SK-N-SH treated with all-trans-retinoic acid at 6 μM for 48 hours (cell line): ENCODE data around the gene NFYC.

Experiments used
- ATAC-seq: fragments of 200-7000 bp; cut with Tn5 transposase; 3 replicates; pipeline ENCODE4 v1.9.1; 2020; ENCODE audit warnings: mild to moderate bottlenecking, moderate library complexity
- ARNTL ChIP-seq: fragments of 450-650 bp; formaldehyde crosslinking; IDR thresholded peaks from 2 replicates; pipeline ENCODE4 v1.5.0; 2020; ENCODE audit warnings: low read depth, mild to moderate bottlenecking, moderate library complexity, borderline replicate concordance
- BACH2 ChIP-seq: fragments of 250-450 bp; sonication (Bioruptor Pico); IDR thresholded peaks from 2 replicates; pipeline ENCODE4 v1.9.0; 2021; ENCODE audit warnings: mild to moderate bottlenecking, borderline replicate concordance
- CSDC2 ChIP-seq: fragments of 250-450 bp; sonication (Bioruptor Pico); IDR thresholded peaks from 2 replicates; pipeline ENCODE4 v1.5.0; 2020; ENCODE audit warnings: mild to moderate bottlenecking, moderate library complexity
- ESRRG ChIP-seq: fragments of 250-450 bp; sonication (Bioruptor Pico); IDR thresholded peaks from 2 replicates; pipeline ENCODE4 v1.6.1; 2021; ENCODE audit warnings: mild to moderate bottlenecking
- ISL1 ChIP-seq: fragments of 250-450 bp; sonication (Bioruptor Pico); IDR thresholded peaks from 2 replicates; pipeline ENCODE4 v2.1.2; 2022; ENCODE audit warnings: mild to moderate bottlenecking, moderate library complexity
- OSR1 ChIP-seq: fragments of 250-450 bp; sonication (Bioruptor Pico); IDR thresholded peaks from 2 replicates; pipeline ENCODE4 v1.8.0; 2022; ENCODE audit warnings: moderate library complexity, mild to moderate bottlenecking, inconsistent platforms
- PPARA ChIP-seq: fragments of 250-450 bp; sonication (Bioruptor Pico); IDR thresholded peaks from 2 replicates; pipeline ENCODE4 v1.5.0; 2020; ENCODE audit warnings: mild to moderate bottlenecking, borderline replicate concordance
- SNAI2 ChIP-seq: fragments of 250-450 bp; sonication (Bioruptor Pico); IDR thresholded peaks from 2 replicates; pipeline ENCODE4 v1.5.0; 2020; ENCODE audit warnings: mild to moderate bottlenecking, moderate library complexity
- TCF4 ChIP-seq: fragments of 250-450 bp; sonication (Bioruptor Pico); IDR thresholded peaks from 2 replicates; pipeline ENCODE4 v1.8.0; 2021; ENCODE audit warnings: mild to moderate bottlenecking, moderate library complexity, borderline replicate concordance
- TOX ChIP-seq: fragments of 250-450 bp; sonication (Bioruptor Pico); IDR thresholded peaks from 2 replicates; pipeline ENCODE4 v1.8.0; 2021; ENCODE audit warnings: mild to moderate bottlenecking, moderate library complexity, borderline replicate concordance
- ZFP3 ChIP-seq: fragments of 250-450 bp; sonication (Bioruptor Pico); IDR thresholded peaks from 2 replicates; pipeline ENCODE4 v1.5.0; 2020; ENCODE audit warnings: mild to moderate bottlenecking, moderate library complexity
- ZFP30 ChIP-seq: fragments of 450-650 bp; formaldehyde crosslinking; IDR thresholded peaks from 2 replicates; pipeline ENCODE4 v1.5.0; 2022; ENCODE audit warnings: mild to moderate bottlenecking, moderate library complexity
- ZNF565 ChIP-seq: fragments of 450-650 bp; formaldehyde crosslinking; conservative IDR thresholded peaks from 2 replicates; pipeline ENCODE4 v1.5.0; 2020; ENCODE audit warnings: low read depth, mild to moderate bottlenecking, moderate library complexity
- ZNF70 ChIP-seq: fragments of 450-650 bp; formaldehyde crosslinking; IDR thresholded peaks from 2 replicates; pipeline ENCODE4 v1.5.0; 2020; ENCODE audit warnings: mild to moderate bottlenecking, moderate library complexity
- ZNF8 ChIP-seq: fragments of 450-650 bp; formaldehyde crosslinking; IDR thresholded peaks from 2 replicates; pipeline ENCODE4 v1.5.0; 2020; ENCODE audit warnings: mild to moderate bottlenecking, moderate library complexity
- TF ChIP-seq, protein P1 (sequence below): fragments of 250-450 bp; sonication (Bioruptor Pico); IDR thresholded peaks from 2 replicates; pipeline ENCODE4 v1.5.1; 2021; ENCODE audit warnings: mild to moderate bottlenecking, moderate library complexity
- TF ChIP-seq, protein P2 (sequence below): fragments of 250-450 bp; sonication (Bioruptor Pico); IDR thresholded peaks from 2 replicates; pipeline ENCODE4 v1.5.0; 2020; ENCODE audit warnings: mild to moderate bottlenecking, moderate library complexity
- TF ChIP-seq, protein P3 (sequence below): fragments of 250-450 bp; sonication (Bioruptor Pico); IDR thresholded peaks from 2 replicates; pipeline ENCODE4 v1.5.1; 2020; ENCODE audit warnings: low read depth, mild to moderate bottlenecking, moderate library complexity

Gene NFYC

DNA sequence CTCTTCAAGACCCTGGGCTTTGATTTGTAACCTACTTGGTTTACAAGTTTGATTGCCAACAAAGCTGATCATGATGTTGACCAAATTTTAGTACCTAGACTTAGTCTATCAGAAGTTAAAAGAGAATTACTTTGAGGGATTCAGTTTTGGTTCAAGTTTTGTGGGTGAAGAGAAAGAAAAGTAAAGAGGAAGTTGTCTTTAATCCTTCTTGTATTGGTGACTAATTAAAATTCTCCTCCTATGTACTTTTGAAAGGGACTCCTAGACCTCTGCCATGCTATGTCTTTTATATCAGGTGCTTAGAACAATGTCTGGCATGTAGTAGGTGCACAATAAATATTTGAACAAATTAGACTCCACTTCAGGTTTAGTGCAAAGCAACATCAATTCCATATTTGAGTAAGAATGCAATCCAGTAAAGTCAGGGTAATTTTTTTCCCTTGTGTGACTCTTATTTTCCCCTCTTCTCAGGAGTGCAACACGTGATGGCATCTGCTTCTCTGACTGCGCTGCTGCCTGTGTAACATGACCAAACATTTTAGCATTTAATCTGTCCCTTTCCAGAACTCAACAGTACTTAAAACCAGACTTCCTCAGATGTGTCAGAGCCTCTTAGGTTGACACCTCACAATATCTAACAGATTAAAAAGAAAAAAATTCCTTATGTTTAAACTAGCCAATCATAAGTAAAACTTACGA, 51.0 kb downstream of the NFYC start:
- no peak for ATAC-seq
- TF ChIP-seq ARNTL (CRISPR knock-in tag) (no peak), ZFP3 (no peak), BACH2 (no peak), SNAI2 (CRISPR knock-in tag) (no peak), ZNF8 (CRISPR knock-in tag) (no peak), ESRRG (no peak)
- TF ChIP-seq, protein P1, sequence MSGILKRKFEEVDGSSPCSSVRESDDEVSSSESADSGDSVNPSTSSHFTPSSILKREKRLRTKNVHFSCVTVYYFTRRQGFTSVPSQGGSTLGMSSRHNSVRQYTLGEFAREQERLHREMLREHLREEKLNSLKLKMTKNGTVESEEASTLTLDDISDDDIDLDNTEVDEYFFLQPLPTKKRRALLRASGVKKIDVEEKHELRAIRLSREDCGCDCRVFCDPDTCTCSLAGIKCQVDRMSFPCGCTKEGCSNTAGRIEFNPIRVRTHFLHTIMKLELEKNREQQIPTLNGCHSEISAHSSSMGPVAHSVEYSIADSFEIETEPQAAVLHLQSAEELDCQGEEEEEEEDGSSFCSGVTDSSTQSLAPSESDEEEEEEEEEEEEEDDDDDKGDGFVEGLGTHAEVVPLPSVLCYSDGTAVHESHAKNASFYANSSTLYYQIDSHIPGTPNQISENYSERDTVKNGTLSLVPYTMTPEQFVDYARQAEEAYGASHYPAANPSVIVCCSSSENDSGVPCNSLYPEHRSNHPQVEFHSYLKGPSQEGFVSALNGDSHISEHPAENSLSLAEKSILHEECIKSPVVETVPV (CRISPR knock-in tag): no peak
- TF ChIP-seq, protein P2, sequence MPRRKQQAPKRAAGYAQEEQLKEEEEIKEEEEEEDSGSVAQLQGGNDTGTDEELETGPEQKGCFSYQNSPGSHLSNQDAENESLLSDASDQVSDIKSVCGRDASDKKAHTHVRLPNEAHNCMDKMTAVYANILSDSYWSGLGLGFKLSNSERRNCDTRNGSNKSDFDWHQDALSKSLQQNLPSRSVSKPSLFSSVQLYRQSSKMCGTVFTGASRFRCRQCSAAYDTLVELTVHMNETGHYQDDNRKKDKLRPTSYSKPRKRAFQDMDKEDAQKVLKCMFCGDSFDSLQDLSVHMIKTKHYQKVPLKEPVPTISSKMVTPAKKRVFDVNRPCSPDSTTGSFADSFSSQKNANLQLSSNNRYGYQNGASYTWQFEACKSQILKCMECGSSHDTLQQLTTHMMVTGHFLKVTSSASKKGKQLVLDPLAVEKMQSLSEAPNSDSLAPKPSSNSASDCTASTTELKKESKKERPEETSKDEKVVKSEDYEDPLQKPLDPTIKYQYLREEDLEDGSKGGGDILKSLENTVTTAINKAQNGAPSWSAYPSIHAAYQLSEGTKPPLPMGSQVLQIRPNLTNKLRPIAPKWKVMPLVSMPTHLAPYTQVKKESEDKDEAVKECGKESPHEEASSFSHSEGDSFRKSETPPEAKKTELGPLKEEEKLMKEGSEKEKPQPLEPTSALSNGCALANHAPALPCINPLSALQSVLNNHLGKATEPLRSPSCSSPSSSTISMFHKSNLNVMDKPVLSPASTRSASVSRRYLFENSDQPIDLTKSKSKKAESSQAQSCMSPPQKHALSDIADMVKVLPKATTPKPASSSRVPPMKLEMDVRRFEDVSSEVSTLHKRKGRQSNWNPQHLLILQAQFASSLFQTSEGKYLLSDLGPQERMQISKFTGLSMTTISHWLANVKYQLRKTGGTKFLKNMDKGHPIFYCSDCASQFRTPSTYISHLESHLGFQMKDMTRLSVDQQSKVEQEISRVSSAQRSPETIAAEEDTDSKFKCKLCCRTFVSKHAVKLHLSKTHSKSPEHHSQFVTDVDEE: no peak
- TF ChIP-seq, all 23 proteins: peak for 0

DNA sequence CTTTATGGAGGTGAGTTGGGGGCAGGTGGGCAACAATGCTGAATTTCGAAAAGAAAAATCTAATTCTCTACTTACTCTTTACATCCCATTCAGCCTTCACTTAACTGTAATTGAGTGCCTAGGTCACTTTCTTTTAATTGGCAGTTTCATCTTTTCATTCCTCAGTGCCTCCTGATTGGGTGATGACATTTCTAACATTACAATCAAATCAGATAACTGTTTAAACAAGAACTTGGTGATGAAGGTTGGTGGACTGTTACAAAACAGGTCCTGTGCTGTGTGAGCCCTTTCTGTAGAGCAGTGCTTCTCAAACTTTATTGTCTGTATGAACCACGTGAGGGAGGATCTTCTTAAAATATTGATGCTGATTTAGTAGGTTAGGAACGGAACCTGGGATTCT, 51.9 kb downstream of the NFYC start:
- no peak for ATAC-seq
- TF ChIP-seq OSR1 (CRISPR knock-in tag): no peak
- TF ChIP-seq, protein P2: no peak
- no peak for TF ChIP-seq ZNF8 (CRISPR knock-in tag)
- TF ChIP-seq, protein P3, sequence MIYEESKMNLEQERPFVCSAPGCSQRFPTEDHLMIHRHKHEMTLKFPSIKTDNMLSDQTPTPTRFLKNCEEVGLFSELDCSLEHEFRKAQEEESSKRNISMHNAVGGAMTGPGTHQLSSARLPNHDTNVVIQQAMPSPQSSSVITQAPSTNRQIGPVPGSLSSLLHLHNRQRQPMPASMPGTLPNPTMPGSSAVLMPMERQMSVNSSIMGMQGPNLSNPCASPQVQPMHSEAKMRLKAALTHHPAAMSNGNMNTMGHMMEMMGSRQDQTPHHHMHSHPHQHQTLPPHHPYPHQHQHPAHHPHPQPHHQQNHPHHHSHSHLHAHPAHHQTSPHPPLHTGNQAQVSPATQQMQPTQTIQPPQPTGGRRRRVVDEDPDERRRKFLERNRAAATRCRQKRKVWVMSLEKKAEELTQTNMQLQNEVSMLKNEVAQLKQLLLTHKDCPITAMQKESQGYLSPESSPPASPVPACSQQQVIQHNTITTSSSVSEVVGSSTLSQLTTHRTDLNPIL (CRISPR knock-in tag): no peak
- TF ChIP-seq ZFP30 (CRISPR knock-in tag): no peak
- no peak for TF ChIP-seq CSDC2 (CRISPR knock-in tag)
- TF ChIP-seq, protein P1 (CRISPR knock-in tag): no peak
- TF ChIP-seq ZFP3: no peak
- no peak for TF ChIP-seq ZNF70 (CRISPR knock-in tag)
- TF ChIP-seq TOX (CRISPR knock-in tag): no peak
- TF ChIP-seq SNAI2 (CRISPR knock-in tag): no peak
- no peak for TF ChIP-seq PPARA
- no peak for TF ChIP-seq TCF4
- no peak for TF ChIP-seq ISL1 (CRISPR knock-in tag)
- TF ChIP-seq, all 23 proteins: peak for 0

DNA sequence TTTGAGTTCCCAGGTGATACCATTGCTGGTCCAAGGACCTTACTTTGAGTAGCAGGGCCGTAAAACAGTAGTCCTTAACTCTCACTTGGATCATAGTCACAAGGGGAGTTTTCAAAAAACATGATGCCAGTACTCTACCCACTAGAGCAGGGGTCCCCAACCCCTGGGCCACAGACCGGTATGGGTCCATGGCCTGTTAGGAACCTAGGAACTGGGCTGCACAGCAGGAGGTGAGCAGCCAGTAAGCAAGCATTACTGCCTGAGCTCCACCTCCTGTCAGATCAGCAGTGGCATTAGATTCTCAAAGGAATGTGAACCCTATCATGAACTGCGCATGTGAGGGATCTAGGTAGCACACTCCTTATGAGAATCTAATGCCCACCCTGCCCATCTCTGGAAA, 52.4 kb downstream of the NFYC start:
- TF ChIP-seq, protein P2: no peak
- no peak for TF ChIP-seq ZNF565 (CRISPR knock-in tag)
- TF ChIP-seq CSDC2 (CRISPR knock-in tag): no peak
- no peak for TF ChIP-seq ZFP30 (CRISPR knock-in tag)
- TF ChIP-seq, protein P3 (CRISPR knock-in tag): no peak
- no peak for ATAC-seq
